Measurements from ENCODE around the gene GLOD4. TPM values are rescaled to one million over a fixed set of nuclear protein-coding genes. Genes with fewer than 3 reads are reported as not detected.

The GLOD4 gene
- total RNA-seq, 1 donor from 2014 or later: 124 TPM

GRCh38 chr17:728911-729310, 53.2 kb downstream of the GLOD4 start:
- Mint-ChIP-seq H3K4me3 (peak overlapping the region; percentile 17), H3K27ac (ENCODE audit: unreplicated experiment) (no peak overlapping the region), H3K4me1 (peaks cover 30% of the 10 kb centered on the region), H3K36me3 (ENCODE audit: low read depth) (peaks cover 6% of the 10 kb centered on the region), H3K9me3 (no peaks in the 10 kb centered on the region), H3K27me3 (ENCODE audit: low read depth) (peaks cover 35% of the 10 kb centered on the region)
- DNase-seq (ENCODE audit: low read depth, low spot score): no peak
- no peak for TF ChIP-seq CTCF (conservative IDR thresholded peaks at IDR 0.05)

GRCh38 chr17:726271-726919, 55.7 kb downstream of the GLOD4 start:
- H3K27ac Mint-ChIP-seq (ENCODE audit: unreplicated experiment): no peak overlapping the region
- H3K27me3 Mint-ChIP-seq (ENCODE audit: low read depth): peaks cover 26% of the 10 kb centered on the region
- no peak for TF ChIP-seq CTCF (conservative IDR thresholded peaks at IDR 0.05)
- peaks cover 20% of the 10 kb centered on the region for H3K4me1 Mint-ChIP-seq
- no peaks in the 10 kb centered on the region for H3K9me3 Mint-ChIP-seq
- H3K36me3 Mint-ChIP-seq (ENCODE audit: low read depth): no peaks in the 10 kb centered on the region
- peak overlapping the region; percentile 45 for H3K4me3 Mint-ChIP-seq
- no peak for DNase-seq (ENCODE audit: low read depth, low spot score)

- peaks cover 20% of the 10 kb centered on the region for H3K27me3 Mint-ChIP-seq (ENCODE audit: low read depth)
Observed at GRCh38 chr17:725746-726145, 56.3 kb downstream of the GLOD4 start.

GRCh38 chr17:725084-725483, 57.0 kb downstream of the GLOD4 start:
- TF ChIP-seq CTCF (conservative IDR thresholded peaks at IDR 0.05): no peak
- Mint-ChIP-seq H3K4me1 (peaks cover 10% of the 10 kb centered on the region), H3K4me3 (no peak overlapping the region), H3K27ac (ENCODE audit: unreplicated experiment) (no peak overlapping the region), H3K27me3 (ENCODE audit: low read depth) (peaks cover 15% of the 10 kb centered on the region), H3K9me3 (no peaks in the 10 kb centered on the region), H3K36me3 (ENCODE audit: low read depth) (no peaks in the 10 kb centered on the region)
- DNase-seq (ENCODE audit: low read depth, low spot score): no peak

More at GRCh38 chr17:725746-726145, 56.3 kb downstream of the GLOD4 start:
- no peak for DNase-seq (ENCODE audit: low read depth, low spot score)
- no peaks in the 10 kb centered on the region for H3K36me3 Mint-ChIP-seq (ENCODE audit: low read depth)
- H3K9me3 Mint-ChIP-seq: no peaks in the 10 kb centered on the region
- peaks cover 14% of the 10 kb centered on the region for H3K4me1 Mint-ChIP-seq
- H3K27ac Mint-ChIP-seq (ENCODE audit: unreplicated experiment): no peak overlapping the region
- TF ChIP-seq CTCF (conservative IDR thresholded peaks at IDR 0.05): no peak
- H3K4me3 Mint-ChIP-seq: no peak overlapping the region

- no peak for DNase-seq (ENCODE audit: low read depth, low spot score)
- no peaks in the 10 kb centered on the region for H3K9me3 Mint-ChIP-seq
- H3K27ac Mint-ChIP-seq (ENCODE audit: unreplicated experiment): no peak overlapping the region
- H3K4me3 Mint-ChIP-seq: no peak overlapping the region
- no peaks in the 10 kb centered on the region for H3K36me3 Mint-ChIP-seq (ENCODE audit: low read depth)
- peaks cover 8% of the 10 kb centered on the region for H3K4me1 Mint-ChIP-seq
- no peak for TF ChIP-seq CTCF (conservative IDR thresholded peaks at IDR 0.05)
- H3K27me3 Mint-ChIP-seq (ENCODE audit: low read depth): peaks cover 6% of the 10 kb centered on the region
Observed at GRCh38 chr17:721540-721937, 60.5 kb downstream of the GLOD4 start.
